ENCODE measurements around the gene TESK1. TPM values are rescaled to one million over a fixed set of nuclear protein-coding genes. Genes with fewer than 3 reads are reported as not detected.
A peak's percentile ranks its signal among the peaks of the same experiment; 100 is the strongest.

Gene TESK1, protein sequence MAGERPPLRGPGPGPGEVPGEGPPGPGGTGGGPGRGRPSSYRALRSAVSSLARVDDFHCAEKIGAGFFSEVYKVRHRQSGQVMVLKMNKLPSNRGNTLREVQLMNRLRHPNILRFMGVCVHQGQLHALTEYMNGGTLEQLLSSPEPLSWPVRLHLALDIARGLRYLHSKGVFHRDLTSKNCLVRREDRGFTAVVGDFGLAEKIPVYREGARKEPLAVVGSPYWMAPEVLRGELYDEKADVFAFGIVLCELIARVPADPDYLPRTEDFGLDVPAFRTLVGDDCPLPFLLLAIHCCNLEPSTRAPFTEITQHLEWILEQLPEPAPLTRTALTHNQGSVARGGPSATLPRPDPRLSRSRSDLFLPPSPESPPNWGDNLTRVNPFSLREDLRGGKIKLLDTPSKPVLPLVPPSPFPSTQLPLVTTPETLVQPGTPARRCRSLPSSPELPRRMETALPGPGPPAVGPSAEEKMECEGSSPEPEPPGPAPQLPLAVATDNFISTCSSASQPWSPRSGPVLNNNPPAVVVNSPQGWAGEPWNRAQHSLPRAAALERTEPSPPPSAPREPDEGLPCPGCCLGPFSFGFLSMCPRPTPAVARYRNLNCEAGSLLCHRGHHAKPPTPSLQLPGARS
- polyA plus RNA-seq (2013), result 18.2 TPM

DNA sequence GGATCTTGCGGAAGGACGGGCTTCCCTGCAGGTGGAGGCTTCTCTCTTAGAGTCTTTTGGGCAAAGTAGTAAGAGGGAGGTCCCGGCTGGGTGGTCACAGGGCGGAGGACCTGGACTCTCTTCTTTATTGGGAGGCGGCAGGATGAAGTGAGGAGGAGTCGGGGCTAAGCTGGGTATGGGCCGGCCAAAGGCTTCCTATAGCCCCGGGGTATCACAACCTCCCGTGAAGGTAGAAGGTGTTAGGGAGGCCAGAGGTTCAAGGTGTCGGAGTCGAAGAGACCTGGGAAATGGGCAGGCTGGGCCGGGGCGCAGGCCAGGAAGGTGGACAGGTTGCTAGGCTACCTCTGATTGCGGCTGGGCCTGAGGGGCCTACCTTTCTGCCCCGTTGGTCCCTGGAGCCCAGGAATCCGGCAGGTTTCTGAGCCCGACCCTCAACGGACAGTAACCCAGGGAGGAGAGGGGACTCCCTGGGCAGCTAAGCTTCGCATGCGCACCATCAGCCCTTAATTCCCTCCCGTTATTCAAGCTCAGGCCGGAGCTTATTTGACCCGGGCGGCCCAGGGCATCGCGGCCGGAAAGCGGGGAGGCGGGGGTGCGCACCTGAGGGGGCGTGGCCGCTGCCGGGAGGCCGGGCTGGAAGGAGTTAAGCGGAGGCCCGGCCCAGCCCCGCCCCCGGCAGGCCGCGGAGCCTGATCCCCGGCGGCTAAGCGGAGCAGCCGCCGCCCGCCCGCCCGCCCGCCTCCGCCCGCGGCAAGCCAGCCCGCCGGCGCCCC, at the start of gene TESK1:
Gene TESK1, plus strand, starts transcription at position 685 of the 773 bp plus-strand sequence. CDS start 358 bp downstream, outside the sequence.
- peaks cover 0 to 27% (median 20%) of the 10 kb centered on the region in 4 experiments for H3K36me3 ChIP-seq (ENCODE audit: control insufficient read depth in 4 of 4, insufficient read depth in 4 of 4, low read length in 3 of 4)
- POLR2A ChIA-PET, result no interaction called here
- CTCF ChIA-PET, result interaction anchor here (0.7 to 2.0 kb wide), 6 partner anchors 12 to 494 kb away, joined by 3 to 9 read pairs (median 4); no protein-coding TSS in a partner anchor
- no peaks in the 10 kb centered on the region for H3K27me3 ChIP-seq (replicated peaks in 2 of 5; ENCODE audit: control insufficient read depth in 4 of 5, insufficient read depth in 5 of 5, low read length in 4 of 5)
- H3K4me1 ChIP-seq (ENCODE audit: control extremely low read depth in 1 of 4, control insufficient read depth in 4 of 4, insufficient read depth in 4 of 4, low read length in 3 of 4), result peaks cover 5 to 31% (median 29%) of the 10 kb centered on the region in 4 experiments
- WGBS (ENCODE audit: insufficient coverage), result 0% methylated on average over 44 of the region's 55 CpGs
- peak within 1 kb of the TSS; percentile 40 to 75 for H3K27ac ChIP-seq (ENCODE audit: insufficient read depth in 1 of 2, low read depth in 1 of 2, low read length in 2 of 2, poor library complexity in 1 of 2, severe bottlenecking in 2 of 2)
- H3K4me3 ChIP-seq (ENCODE audit: control insufficient read depth in 1 of 7, extremely low read depth in 1 of 7, insufficient read depth in 4 of 7, low read depth in 2 of 7, low read length in 6 of 7), result peak within 1 kb of the TSS; percentile 46 to 90 (median 81)
- no peaks in the 10 kb centered on the region for H3K9me3 ChIP-seq (ENCODE audit: control extremely low read depth in 1 of 5, control insufficient read depth in 4 of 5, insufficient read depth in 2 of 5, low read depth in 1 of 5, low read length in 4 of 5)
- DNase-seq, result peak; percentile 69 to 80 (median 75)

- CTCF ChIA-PET, result interaction anchor here (0.8 to 6.3 kb wide), 7 partner anchors 10 to 460 kb away, joined by 3 to 100 read pairs (median 14); partner anchors contain the start of gene RUSC2
- no peak for DNase-seq
- Histone ChIP-seq H3K36me3 (ENCODE audit: control insufficient read depth in 4 of 4, insufficient read depth in 4 of 4, low read length in 3 of 4) (peaks cover 0 to 43% (median 27%) of the 10 kb centered on the region in 4 experiments), H3K27ac (ENCODE audit: insufficient read depth in 1 of 2, low read depth in 1 of 2, low read length in 2 of 2, poor library complexity in 1 of 2, severe bottlenecking in 2 of 2) (no peak overlapping the region), H3K27me3 (replicated peaks in 2 of 5; ENCODE audit: control insufficient read depth in 4 of 5, insufficient read depth in 5 of 5, low read length in 4 of 5) (no peaks in the 10 kb centered on the region), H3K4me3 (ENCODE audit: control insufficient read depth in 1 of 7, extremely low read depth in 1 of 7, insufficient read depth in 4 of 7, low read depth in 2 of 7, low read length in 6 of 7) (no peak overlapping the region), H3K4me1 (ENCODE audit: control extremely low read depth in 1 of 4, control insufficient read depth in 4 of 4, insufficient read depth in 4 of 4, low read length in 3 of 4) (peaks cover 0 to 10% (median 3%) of the 10 kb centered on the region in 4 experiments), H3K9me3 (ENCODE audit: control extremely low read depth in 1 of 5, control insufficient read depth in 4 of 5, insufficient read depth in 2 of 5, low read depth in 1 of 5, low read length in 4 of 5) (no peaks in the 10 kb centered on the region)
- POLR2A ChIA-PET, result no interaction called here
- WGBS (ENCODE audit: insufficient coverage), result 99% methylated on average over 10 of the region's 10 CpGs
Measured at GRCh38 chr9:35555881-35556280, 49.2 kb upstream of the TESK1 start.

DNA sequence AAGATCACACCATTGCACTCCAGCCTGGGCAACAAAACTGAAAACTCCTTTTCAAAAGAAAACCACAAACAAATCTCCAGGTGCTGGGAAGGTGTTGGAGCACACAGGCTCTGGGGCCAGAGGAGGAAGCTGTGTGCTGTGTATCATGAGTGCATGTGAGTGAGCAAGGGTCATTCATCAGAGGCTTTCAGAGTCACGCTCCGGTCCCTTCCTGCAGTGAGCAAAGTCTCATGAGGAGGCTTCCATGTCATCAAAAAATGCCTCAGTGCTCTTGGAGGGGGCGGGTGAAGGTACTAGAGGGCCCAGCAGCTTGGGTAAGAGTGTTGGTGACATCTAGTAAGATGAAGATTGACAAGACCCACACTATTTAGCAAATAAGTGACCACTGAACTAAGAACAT, 48.3 kb upstream of the TESK1 start:
- no peaks in the 10 kb centered on the region for H3K27me3 ChIP-seq (replicated peaks in 2 of 5; ENCODE audit: control insufficient read depth in 4 of 5, insufficient read depth in 5 of 5, low read length in 4 of 5)
- DNase-seq, result no peak
- H3K9me3 ChIP-seq (ENCODE audit: control extremely low read depth in 1 of 5, control insufficient read depth in 4 of 5, insufficient read depth in 2 of 5, low read depth in 1 of 5, low read length in 4 of 5), result no peaks in the 10 kb centered on the region
- ChIA-PET POLR2A (no interaction called here), CTCF (interaction anchor here (0.8 to 6.3 kb wide), 4 partner anchors 9 to 461 kb away, joined by 3 to 100 read pairs (median 3); no protein-coding TSS in a partner anchor)
- H3K36me3 ChIP-seq (ENCODE audit: control insufficient read depth in 4 of 4, insufficient read depth in 4 of 4, low read length in 3 of 4), result peaks cover 0 to 50% (median 27%) of the 10 kb centered on the region in 4 experiments
- no CpG with 5 or more reads among the region's 3 CpGs for WGBS (ENCODE audit: insufficient coverage)
- no peak overlapping the region for H3K27ac ChIP-seq (ENCODE audit: insufficient read depth in 1 of 2, low read depth in 1 of 2, low read length in 2 of 2, poor library complexity in 1 of 2, severe bottlenecking in 2 of 2)
- H3K4me1 ChIP-seq (ENCODE audit: control extremely low read depth in 1 of 4, control insufficient read depth in 4 of 4, insufficient read depth in 4 of 4, low read length in 3 of 4), result peaks cover 0 to 10% (median 3%) of the 10 kb centered on the region in 4 experiments
- H3K4me3 ChIP-seq (ENCODE audit: control insufficient read depth in 1 of 7, extremely low read depth in 1 of 7, insufficient read depth in 4 of 7, low read depth in 2 of 7, low read length in 6 of 7), result no peak overlapping the region

DNA sequence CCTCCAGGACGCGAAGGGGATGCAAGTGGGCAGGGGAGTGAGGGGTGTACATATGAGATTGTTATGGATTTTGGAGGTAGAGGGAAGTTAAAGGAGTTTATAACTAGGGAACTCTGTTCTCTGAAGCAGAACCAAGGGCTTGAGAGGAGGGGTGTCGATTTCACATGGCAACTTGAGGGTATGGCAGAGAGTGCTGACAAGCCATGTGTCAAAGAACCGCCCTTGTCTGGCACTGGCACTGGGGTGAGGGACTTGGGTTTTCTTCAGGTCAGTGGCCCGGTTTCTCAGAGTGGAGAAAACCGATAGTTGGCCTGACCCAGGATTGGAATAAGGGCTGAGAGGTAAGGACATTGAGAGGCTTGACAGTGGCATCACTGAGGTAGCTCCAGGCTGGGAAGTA, 47.7 kb upstream of the TESK1 start:
- DNase-seq, result no peak
- WGBS (ENCODE audit: insufficient coverage), result 94% methylated on average over 6 of the region's 6 CpGs
- Histone ChIP-seq H3K36me3 (ENCODE audit: control insufficient read depth in 4 of 4, insufficient read depth in 4 of 4, low read length in 3 of 4) (peaks cover 0 to 50% (median 28%) of the 10 kb centered on the region in 4 experiments), H3K4me1 (ENCODE audit: control extremely low read depth in 1 of 4, control insufficient read depth in 4 of 4, insufficient read depth in 4 of 4, low read length in 3 of 4) (peaks cover 0 to 10% (median 3%) of the 10 kb centered on the region in 4 experiments), H3K27me3 (replicated peaks in 2 of 5; ENCODE audit: control insufficient read depth in 4 of 5, insufficient read depth in 5 of 5, low read length in 4 of 5) (no peaks in the 10 kb centered on the region), H3K27ac (ENCODE audit: insufficient read depth in 1 of 2, low read depth in 1 of 2, low read length in 2 of 2, poor library complexity in 1 of 2, severe bottlenecking in 2 of 2) (no peak overlapping the region), H3K4me3 (ENCODE audit: control insufficient read depth in 1 of 7, extremely low read depth in 1 of 7, insufficient read depth in 4 of 7, low read depth in 2 of 7, low read length in 6 of 7) (no peak overlapping the region), H3K9me3 (ENCODE audit: control extremely low read depth in 1 of 5, control insufficient read depth in 4 of 5, insufficient read depth in 2 of 5, low read depth in 1 of 5, low read length in 4 of 5) (no peaks in the 10 kb centered on the region)
- POLR2A ChIA-PET, result no interaction called here
- CTCF ChIA-PET, result interaction anchor here (1.3 to 1.5 kb wide), 2 partner anchors 9 kb away, joined by 3 to 4 read pairs; no protein-coding TSS in a partner anchor

DNA sequence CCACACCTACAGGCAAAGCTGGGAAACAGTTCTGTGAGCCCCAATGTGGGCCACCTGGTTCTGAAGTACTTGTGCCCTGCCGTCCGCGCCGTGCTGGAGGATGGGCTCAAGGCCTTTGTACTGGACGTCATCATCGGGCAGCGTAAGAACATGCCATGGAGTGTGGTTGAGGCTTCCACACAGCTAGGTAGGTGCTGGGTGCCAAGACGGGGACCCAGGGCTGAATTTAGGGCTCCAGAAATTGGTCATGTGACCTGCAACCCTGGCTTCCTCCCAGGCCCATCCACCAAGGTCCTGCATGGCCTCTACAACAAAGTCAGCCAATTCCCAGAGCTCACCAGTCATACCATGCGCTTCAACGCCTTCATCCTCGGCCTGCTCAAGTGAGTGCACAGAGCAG, 46.9 kb upstream of the TESK1 start:
- Histone ChIP-seq H3K9me3 (ENCODE audit: control extremely low read depth in 1 of 5, control insufficient read depth in 4 of 5, insufficient read depth in 2 of 5, low read depth in 1 of 5, low read length in 4 of 5) (no peaks in the 10 kb centered on the region), H3K27ac (ENCODE audit: insufficient read depth in 1 of 2, low read depth in 1 of 2, low read length in 2 of 2, poor library complexity in 1 of 2, severe bottlenecking in 2 of 2) (no peak overlapping the region), H3K27me3 (replicated peaks in 2 of 5; ENCODE audit: control insufficient read depth in 4 of 5, insufficient read depth in 5 of 5, low read length in 4 of 5) (no peaks in the 10 kb centered on the region), H3K36me3 (ENCODE audit: control insufficient read depth in 4 of 4, insufficient read depth in 4 of 4, low read length in 3 of 4) (peaks cover 0 to 52% (median 32%) of the 10 kb centered on the region in 4 experiments), H3K4me3 (ENCODE audit: control insufficient read depth in 1 of 7, extremely low read depth in 1 of 7, insufficient read depth in 4 of 7, low read depth in 2 of 7, low read length in 6 of 7) (no peak overlapping the region), H3K4me1 (ENCODE audit: control extremely low read depth in 1 of 4, control insufficient read depth in 4 of 4, insufficient read depth in 4 of 4, low read length in 3 of 4) (peaks cover 0 to 11% (median 4%) of the 10 kb centered on the region in 4 experiments)
- ChIA-PET CTCF (interaction anchor here (1.3 kb wide), 1 partner anchor 10 kb away, joined by 4 read pairs; no protein-coding TSS in a partner anchor), POLR2A (no interaction called here)
- 92% methylated on average over 9 of the region's 11 CpGs for WGBS (ENCODE audit: insufficient coverage)
- DNase-seq, result no peak

DNA sequence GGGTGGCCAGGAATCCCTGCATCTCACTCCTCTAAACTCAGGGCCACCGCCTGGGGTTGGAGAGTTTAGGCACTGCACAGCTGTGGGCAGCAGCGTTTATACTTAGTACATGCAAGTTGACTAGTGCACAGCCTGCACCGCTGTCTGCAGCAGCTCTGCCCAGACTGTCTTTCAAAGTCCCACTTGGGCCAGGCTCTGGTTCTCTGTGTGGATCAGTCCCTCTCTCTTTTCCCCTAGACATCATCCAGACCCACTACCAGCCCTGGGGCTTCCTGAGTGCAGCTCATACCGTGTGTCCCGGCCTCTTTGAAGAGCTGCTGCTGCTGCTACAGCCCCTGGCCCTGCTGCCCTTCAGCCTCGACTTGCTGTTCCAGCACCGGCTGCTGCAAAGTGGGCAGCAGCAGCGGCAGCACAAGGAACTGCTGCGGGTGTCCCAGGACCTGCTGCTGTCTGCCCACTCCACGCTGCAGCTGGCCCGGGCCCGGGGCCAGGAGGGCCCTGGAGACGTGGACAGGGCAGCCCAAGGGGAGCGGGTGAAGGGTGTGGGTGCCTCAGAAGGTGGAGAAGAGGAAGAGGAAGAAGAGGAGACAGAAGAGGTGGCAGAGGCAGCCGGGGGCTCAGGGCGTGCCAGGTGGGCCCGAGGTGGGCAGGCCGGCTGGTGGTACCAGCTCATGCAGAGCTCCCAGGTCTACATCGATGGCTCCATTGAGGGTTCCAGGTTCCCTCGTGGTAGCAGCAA, 45.1 kb upstream of the TESK1 start:
- 97% methylated on average over 20 of the region's 20 CpGs for WGBS (ENCODE audit: insufficient coverage)
- ChIA-PET CTCF (interaction anchor here (0.9 kb wide), 1 partner anchor 81 kb away, joined by 4 read pairs; no protein-coding TSS in a partner anchor), POLR2A (no interaction called here)
- Histone ChIP-seq H3K27ac (ENCODE audit: insufficient read depth in 1 of 2, low read depth in 1 of 2, low read length in 2 of 2, poor library complexity in 1 of 2, severe bottlenecking in 2 of 2) (no peak overlapping the region), H3K27me3 (replicated peaks in 2 of 5; ENCODE audit: control insufficient read depth in 4 of 5, insufficient read depth in 5 of 5, low read length in 4 of 5) (no peaks in the 10 kb centered on the region), H3K4me1 (ENCODE audit: control extremely low read depth in 1 of 4, control insufficient read depth in 4 of 4, insufficient read depth in 4 of 4, low read length in 3 of 4) (peaks cover 0 to 16% (median 8%) of the 10 kb centered on the region in 4 experiments), H3K4me3 (ENCODE audit: control insufficient read depth in 1 of 7, extremely low read depth in 1 of 7, insufficient read depth in 4 of 7, low read depth in 2 of 7, low read length in 6 of 7) (no peak overlapping the region), H3K36me3 (ENCODE audit: control insufficient read depth in 4 of 4, insufficient read depth in 4 of 4, low read length in 3 of 4) (peaks cover 0 to 52% (median 33%) of the 10 kb centered on the region in 4 experiments), H3K9me3 (ENCODE audit: control extremely low read depth in 1 of 5, control insufficient read depth in 4 of 5, insufficient read depth in 2 of 5, low read depth in 1 of 5, low read length in 4 of 5) (no peaks in the 10 kb centered on the region)
- no peak for DNase-seq
